Activated CD4-positive, alpha-beta T cell treated with anti-CD3 and anti-CD28 coated beads for 36 hours (primary cell): ENCODE data around the gene PSAPL1. TPM values are rescaled to one million over a fixed set of nuclear protein-coding genes. Genes with fewer than 3 reads are reported as not detected.

ENCODE experiments used
- ATAC-seq: fragments of 200-7000 bp; cut with Tn5 transposase; one replicate; pipeline ENCODE4 v1.10.0; 2021; ENCODE audit warnings: mild to moderate bottlenecking, moderate library complexity
- CTCF ChIA-PET: fragments of 350-600 bp; sonication (Branson Sonifier 250); formaldehyde crosslinking; loops from one replicate; lab custom pipeline; 2021; ENCODE audit warnings: antibody characterized with exemption; lab: Charles Lee
- POLR2A ChIA-PET: fragments of 350-600 bp; sonication (Branson Sonifier 250); formaldehyde crosslinking; loops from one replicate; lab custom pipeline; 2021; ENCODE audit warnings: antibody characterized with exemption, inconsistent platforms; lab: Charles Lee
- DNase-seq: peaks from one replicate; pipeline ENCODE4 v3.0.0-alpha.2; 2020
- H3K27ac Mint-ChIP-seq: one replicate; pipeline ENCODE4 v1.8.0; 2021; ENCODE audit warnings: mixed read lengths
- H3K27me3 Mint-ChIP-seq: one replicate; pipeline ENCODE4 v1.8.0; 2021; ENCODE audit warnings: mixed read lengths
- H3K36me3 Mint-ChIP-seq: one replicate; pipeline ENCODE4 v1.8.0; 2021; ENCODE audit warnings: low read depth, mixed read lengths
- H3K4me1 Mint-ChIP-seq: one replicate; pipeline ENCODE4 v1.8.0; 2021; ENCODE audit warnings: mixed read lengths
- H3K4me3 Mint-ChIP-seq: one replicate; pipeline ENCODE4 v1.8.0; 2021; ENCODE audit warnings: mild to moderate bottlenecking, moderate library complexity, mixed read lengths
- H3K9me3 Mint-ChIP-seq: one replicate; pipeline ENCODE4 v1.8.0; 2021; ENCODE audit warnings: low read depth, mixed read lengths
- intact Hi-C, 2 experiments: fragments of 100-400 bp; cut with DNase I in 1 of 2; cut with micrococcal nuclease in 1 of 2; formaldehyde crosslinking; loops; one replicate each; pipeline versions ENCODE4 v1.14.2 to v1.15.1; 2022 to 2024; cut with DNase I, micrococcal nuclease
- total RNA-seq, 2 experiments: library from RNA; stranded (reverse); gene quantifications; one replicate each; pipeline ENCODE4 v1.2.3, GENCODE V29; 2021

PSAPL1 gene
- total RNA-seq, 2 experiments from 2014 or later: not detected

- intact Hi-C loops: no loop called here
- CTCF ChIA-PET: no interaction called here
- Mint-ChIP-seq H3K27ac (no peak overlapping the region), H3K9me3 (no peaks in the 10 kb centered on the region), H3K36me3 (no peaks in the 10 kb centered on the region), H3K4me3 (no peak overlapping the region), H3K4me1 (no peaks in the 10 kb centered on the region), H3K27me3 (no peaks in the 10 kb centered on the region)
- POLR2A ChIA-PET: no interaction called here
- DNase-seq (no peak), ATAC-seq (no peak)
Observed at GRCh38 chr4:7429069-7429416, 5.7 kb downstream of the PSAPL1 start.

- CTCF ChIA-PET: no interaction called here
- H3K27me3 Mint-ChIP-seq: no peaks in the 10 kb centered on the region
- no peak for ATAC-seq
- intact Hi-C loops: no loop called here
- H3K27ac Mint-ChIP-seq: no peak overlapping the region
- H3K4me3 Mint-ChIP-seq: no peak overlapping the region
- POLR2A ChIA-PET: no interaction called here
- no peaks in the 10 kb centered on the region for H3K4me1 Mint-ChIP-seq
- DNase-seq: peak; percentile 2
- no peaks in the 10 kb centered on the region for H3K36me3 Mint-ChIP-seq
- H3K9me3 Mint-ChIP-seq: no peaks in the 10 kb centered on the region
Observed at GRCh38 chr4:7428261-7429068, 6.3 kb downstream of the PSAPL1 start.

- Mint-ChIP-seq H3K27ac (no peak overlapping the region), H3K27me3 (no peaks in the 10 kb centered on the region), H3K4me3 (no peak overlapping the region), H3K4me1 (no peaks in the 10 kb centered on the region), H3K36me3 (no peaks in the 10 kb centered on the region), H3K9me3 (no peaks in the 10 kb centered on the region)
- intact Hi-C loops: no loop called here
- POLR2A ChIA-PET: no interaction called here
- CTCF ChIA-PET: no interaction called here
- no peak for ATAC-seq
- DNase-seq: peak; percentile 2
Observed at GRCh38 chr4:7427831-7428260, 6.9 kb downstream of the PSAPL1 start.

- Mint-ChIP-seq H3K9me3 (no peaks in the 10 kb centered on the region), H3K36me3 (no peaks in the 10 kb centered on the region), H3K27ac (no peak overlapping the region), H3K4me3 (no peak overlapping the region), H3K27me3 (no peaks in the 10 kb centered on the region), H3K4me1 (no peaks in the 10 kb centered on the region)
- no peak for DNase-seq
- ChIA-PET POLR2A (no interaction called here), CTCF (no interaction called here)
- intact Hi-C loops: no loop called here
- no peak for ATAC-seq
Observed at GRCh38 chr4:7427361-7427760, 7.4 kb downstream of the PSAPL1 start.

GRCh38 chr4:7426525-7427171 is 8.1 kb downstream of the PSAPL1 start:
- H3K36me3 Mint-ChIP-seq: no peaks in the 10 kb centered on the region
- intact Hi-C loops: no loop called here
- peak; percentile 2 for DNase-seq

GRCh38 chr4:7425591-7426468 is 8.9 kb downstream of the PSAPL1 start:
- DNase-seq: peak; percentile 1
- no peaks in the 10 kb centered on the region for H3K36me3 Mint-ChIP-seq

More at GRCh38 chr4:7426525-7427171, 8.1 kb downstream of the PSAPL1 start:
- CTCF ChIA-PET: interaction anchor here (0.6 to 0.7 kb wide), 2 partner anchors 253 to 647 kb away, joined by 3 read pairs; no protein-coding TSS in a partner anchor
- no peaks in the 10 kb centered on the region for H3K9me3 Mint-ChIP-seq
- no peak overlapping the region for H3K4me3 Mint-ChIP-seq
- no peak overlapping the region for H3K27ac Mint-ChIP-seq
- no peaks in the 10 kb centered on the region for H3K4me1 Mint-ChIP-seq
- ATAC-seq: no peak
- no peaks in the 10 kb centered on the region for H3K27me3 Mint-ChIP-seq
- POLR2A ChIA-PET: no interaction called here

GRCh38 chr4:7425124-7425523 is 9.6 kb downstream of the PSAPL1 start:
- ATAC-seq (no peak), DNase-seq (no peak)
- CTCF ChIA-PET: no interaction called here
- H3K4me1 Mint-ChIP-seq: no peaks in the 10 kb centered on the region
- no peaks in the 10 kb centered on the region for H3K9me3 Mint-ChIP-seq
- H3K27me3 Mint-ChIP-seq: no peaks in the 10 kb centered on the region
- H3K36me3 Mint-ChIP-seq: no peaks in the 10 kb centered on the region
- POLR2A ChIA-PET: no interaction called here
- H3K4me3 Mint-ChIP-seq: no peak overlapping the region
- H3K27ac Mint-ChIP-seq: no peak overlapping the region
- intact Hi-C loops: no loop called here

More at GRCh38 chr4:7425591-7426468, 8.9 kb downstream of the PSAPL1 start:
- Mint-ChIP-seq H3K4me3 (no peak overlapping the region), H3K9me3 (no peaks in the 10 kb centered on the region), H3K27me3 (no peaks in the 10 kb centered on the region), H3K4me1 (no peaks in the 10 kb centered on the region), H3K27ac (no peak overlapping the region)
- ChIA-PET POLR2A (no interaction called here), CTCF (interaction anchor here (0.6 to 0.7 kb wide), 2 partner anchors 254 to 648 kb away, joined by 3 read pairs; no protein-coding TSS in a partner anchor)
- intact Hi-C loops: no loop called here
- ATAC-seq: no peak

- Mint-ChIP-seq H3K4me1 (no peaks in the 10 kb centered on the region), H3K36me3 (no peaks in the 10 kb centered on the region), H3K9me3 (no peaks in the 10 kb centered on the region), H3K4me3 (no peak overlapping the region), H3K27ac (no peak overlapping the region), H3K27me3 (no peaks in the 10 kb centered on the region)
- DNase-seq (peak; percentile 1), ATAC-seq (no peak)
- intact Hi-C loops: no loop called here
- POLR2A ChIA-PET: no interaction called here
- CTCF ChIA-PET: no interaction called here
Observed at GRCh38 chr4:7424553-7425111, 10.1 kb downstream of the PSAPL1 start.

- POLR2A ChIA-PET: no interaction called here
- DNase-seq (peak; percentile 1), ATAC-seq (no peak)
- CTCF ChIA-PET: no interaction called here
- H3K36me3 Mint-ChIP-seq: no peaks in the 10 kb centered on the region
- H3K9me3 Mint-ChIP-seq: no peaks in the 10 kb centered on the region
- H3K27me3 Mint-ChIP-seq: no peaks in the 10 kb centered on the region
- no peaks in the 10 kb centered on the region for H3K4me1 Mint-ChIP-seq
- H3K4me3 Mint-ChIP-seq: no peak overlapping the region
- H3K27ac Mint-ChIP-seq: no peak overlapping the region
- intact Hi-C loops: no loop called here
Observed at GRCh38 chr4:7423801-7424552, 10.8 kb downstream of the PSAPL1 start.

- H3K4me1 Mint-ChIP-seq: no peaks in the 10 kb centered on the region
- ChIA-PET POLR2A (no interaction called here), CTCF (no interaction called here)
- ATAC-seq (no peak), DNase-seq (peak; percentile 1)
- H3K9me3 Mint-ChIP-seq: peaks cover 3% of the 10 kb centered on the region
- no peak overlapping the region for H3K4me3 Mint-ChIP-seq
- intact Hi-C loops: no loop called here
- H3K27ac Mint-ChIP-seq: no peak overlapping the region
- H3K36me3 Mint-ChIP-seq: no peaks in the 10 kb centered on the region
- no peaks in the 10 kb centered on the region for H3K27me3 Mint-ChIP-seq
Observed at GRCh38 chr4:7423391-7423790, 11.3 kb downstream of the PSAPL1 start.

GRCh38 chr4:7422898-7423180 is 11.9 kb downstream of the PSAPL1 start:
- ATAC-seq (no peak), DNase-seq (peak; percentile 1)
- Mint-ChIP-seq H3K4me3 (no peak overlapping the region), H3K9me3 (peaks cover 8% of the 10 kb centered on the region), H3K27me3 (no peaks in the 10 kb centered on the region), H3K4me1 (no peaks in the 10 kb centered on the region), H3K27ac (no peak overlapping the region), H3K36me3 (no peaks in the 10 kb centered on the region)
- ChIA-PET CTCF (no interaction called here), POLR2A (no interaction called here)
- intact Hi-C loops: no loop called here
